ENCODE measurements around the gene VIT.

Gene VIT

DNA sequence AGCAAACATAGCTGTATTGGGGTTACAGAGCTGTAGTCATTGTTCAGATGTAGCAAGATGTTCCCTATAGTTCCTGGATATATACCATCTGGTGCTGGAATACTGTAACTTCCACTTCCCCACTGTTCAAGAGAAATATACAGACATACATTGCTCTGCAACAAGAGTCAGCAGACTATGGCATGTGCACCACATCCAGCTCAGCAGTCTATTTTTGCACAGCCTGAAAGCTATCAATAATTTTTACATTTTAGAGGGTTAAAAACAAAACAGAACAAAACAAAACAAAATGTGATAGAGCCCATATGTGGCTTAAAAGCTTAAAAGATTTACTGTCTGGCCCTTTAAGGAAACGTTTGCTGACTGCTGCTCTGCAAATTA is 31.8 kb upstream of the VIT start:
- Histone ChIP-seq H3K9me2 (replicated peaks; ENCODE audit: insufficient read depth, low read length) (no peaks in the 10 kb centered on the region), H3K9ac (ENCODE audit: low read length) (no peak overlapping the region), H3K27ac (ENCODE audit: low read depth, low read length) (no peak overlapping the region), H2AFZ (ENCODE audit: low read depth, low read length, severe bottlenecking) (no peak overlapping the region), H3K9me3 (ENCODE audit: insufficient read depth, low read length) (no peaks in the 10 kb centered on the region), H3F3A (ENCODE audit: insufficient read depth) (no peaks in the 10 kb centered on the region), H3K4me3 (ENCODE audit: insufficient read depth, low read length, poor library complexity, severe bottlenecking) (no peak overlapping the region), H4K20me1 (ENCODE audit: low read depth, low read length) (no peaks in the 10 kb centered on the region), H3K27me3 (ENCODE audit: low read length) (no peaks in the 10 kb centered on the region), H3K79me2 (ENCODE audit: insufficient read depth, low read length) (no peaks in the 10 kb centered on the region), H3K36me3 (ENCODE audit: low read length) (no peaks in the 10 kb centered on the region), H3K4me2 (ENCODE audit: low read depth, low read length, poor library complexity, severe bottlenecking) (no peak overlapping the region)
- TF ChIP-seq, protein P1, sequence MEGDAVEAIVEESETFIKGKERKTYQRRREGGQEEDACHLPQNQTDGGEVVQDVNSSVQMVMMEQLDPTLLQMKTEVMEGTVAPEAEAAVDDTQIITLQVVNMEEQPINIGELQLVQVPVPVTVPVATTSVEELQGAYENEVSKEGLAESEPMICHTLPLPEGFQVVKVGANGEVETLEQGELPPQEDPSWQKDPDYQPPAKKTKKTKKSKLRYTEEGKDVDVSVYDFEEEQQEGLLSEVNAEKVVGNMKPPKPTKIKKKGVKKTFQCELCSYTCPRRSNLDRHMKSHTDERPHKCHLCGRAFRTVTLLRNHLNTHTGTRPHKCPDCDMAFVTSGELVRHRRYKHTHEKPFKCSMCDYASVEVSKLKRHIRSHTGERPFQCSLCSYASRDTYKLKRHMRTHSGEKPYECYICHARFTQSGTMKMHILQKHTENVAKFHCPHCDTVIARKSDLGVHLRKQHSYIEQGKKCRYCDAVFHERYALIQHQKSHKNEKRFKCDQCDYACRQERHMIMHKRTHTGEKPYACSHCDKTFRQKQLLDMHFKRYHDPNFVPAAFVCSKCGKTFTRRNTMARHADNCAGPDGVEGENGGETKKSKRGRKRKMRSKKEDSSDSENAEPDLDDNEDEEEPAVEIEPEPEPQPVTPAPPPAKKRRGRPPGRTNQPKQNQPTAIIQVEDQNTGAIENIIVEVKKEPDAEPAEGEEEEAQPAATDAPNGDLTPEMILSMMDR (IDR thresholded peaks at IDR 0.05; ENCODE audit: insufficient read depth, low read length, poor library complexity, severe bottlenecking): no peak
- no peak for TF ChIP-seq EZH2phosphoT487 (conservative IDR thresholded peaks at IDR 0.05; ENCODE audit: low read length)

DNA sequence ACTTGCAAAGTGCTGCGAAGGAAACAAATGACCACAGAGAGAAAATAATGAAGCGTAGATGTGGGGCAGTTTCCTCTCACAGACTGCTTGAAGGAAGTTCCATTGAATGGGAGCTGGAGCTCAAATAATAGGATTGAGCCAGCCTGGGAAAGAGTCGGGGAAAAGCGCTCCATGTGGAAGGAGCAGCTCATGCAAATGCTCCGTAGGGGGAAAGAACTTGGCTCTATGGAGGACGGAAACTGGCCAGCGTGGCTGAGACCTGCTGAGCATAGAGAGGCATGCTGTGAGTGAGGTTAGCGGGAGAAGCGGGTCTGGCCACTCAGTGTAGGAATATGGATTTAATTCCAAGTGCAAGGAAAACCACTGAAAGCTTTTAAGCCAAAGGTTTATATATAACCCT is 28.6 kb upstream of the VIT start:
- Histone ChIP-seq H3K27ac (ENCODE audit: low read depth, low read length) (no peak overlapping the region), H4K20me1 (ENCODE audit: low read depth, low read length) (no peaks in the 10 kb centered on the region), H3K36me3 (ENCODE audit: low read length) (no peaks in the 10 kb centered on the region), H3F3A (ENCODE audit: insufficient read depth) (no peaks in the 10 kb centered on the region), H3K9me3 (ENCODE audit: insufficient read depth, low read length) (no peaks in the 10 kb centered on the region), H3K79me2 (ENCODE audit: insufficient read depth, low read length) (no peaks in the 10 kb centered on the region), H3K4me3 (ENCODE audit: insufficient read depth, low read length, poor library complexity, severe bottlenecking) (no peak overlapping the region), H2AFZ (ENCODE audit: low read depth, low read length, severe bottlenecking) (no peak overlapping the region), H3K9me2 (replicated peaks; ENCODE audit: insufficient read depth, low read length) (no peaks in the 10 kb centered on the region), H3K9ac (ENCODE audit: low read length) (no peak overlapping the region), H3K4me2 (ENCODE audit: low read depth, low read length, poor library complexity, severe bottlenecking) (no peak overlapping the region), H3K27me3 (ENCODE audit: low read length) (no peaks in the 10 kb centered on the region)
- TF ChIP-seq, protein P1 (IDR thresholded peaks at IDR 0.05; ENCODE audit: insufficient read depth, low read length, poor library complexity, severe bottlenecking): no peak
- TF ChIP-seq EZH2phosphoT487 (conservative IDR thresholded peaks at IDR 0.05; ENCODE audit: low read length): no peak

- TF ChIP-seq, protein P1 (IDR thresholded peaks at IDR 0.05; ENCODE audit: insufficient read depth, low read length, poor library complexity, severe bottlenecking): no peak
- TF ChIP-seq EZH2phosphoT487 (conservative IDR thresholded peaks at IDR 0.05; ENCODE audit: low read length): no peak
- Histone ChIP-seq H4K20me1 (ENCODE audit: low read depth, low read length) (no peaks in the 10 kb centered on the region), H3K4me3 (ENCODE audit: insufficient read depth, low read length, poor library complexity, severe bottlenecking) (no peak overlapping the region), H3K27me3 (ENCODE audit: low read length) (no peaks in the 10 kb centered on the region), H3K9me2 (replicated peaks; ENCODE audit: insufficient read depth, low read length) (no peaks in the 10 kb centered on the region), H3F3A (ENCODE audit: insufficient read depth) (no peaks in the 10 kb centered on the region), H3K79me2 (ENCODE audit: insufficient read depth, low read length) (no peaks in the 10 kb centered on the region), H3K4me2 (ENCODE audit: low read depth, low read length, poor library complexity, severe bottlenecking) (no peak overlapping the region), H3K9me3 (ENCODE audit: insufficient read depth, low read length) (no peaks in the 10 kb centered on the region), H3K36me3 (ENCODE audit: low read length) (no peaks in the 10 kb centered on the region), H3K27ac (ENCODE audit: low read depth, low read length) (no peak overlapping the region), H2AFZ (ENCODE audit: low read depth, low read length, severe bottlenecking) (no peak overlapping the region), H3K9ac (ENCODE audit: low read length) (no peak overlapping the region)
These were observed 25.5 kb upstream of the VIT start for GRCh38 chr2:36670881-36671595.

All from SU-DHL-6 (cell line).